ENCODE data around the gene CCDC51. TPM values are rescaled to one million over a fixed set of nuclear protein-coding genes. Genes with fewer than 3 reads are reported as not detected.

The CCDC51 gene
- total and polyA plus RNA-seq, 2 of the 13 experiments (the other 11 are each of a cell fraction or from before 2014, with no cell fraction given), result 18.1 to 29.4 TPM

GRCh38 chr3:48439820-48440589 lies at the start of gene CCDC51, which contains the start of gene TMA7 (continued):
- TF ChIP-seq MYC (CRISPR knock-in tag; IDR thresholded peaks at IDR 0.05; ENCODE audit: borderline replicate concordance), result peak; percentile 76; the same call in 1 of the 2 replicates
- no peak for TF ChIP-seq ZNF720 (CRISPR knock-in tag; IDR thresholded peaks at IDR 0.05)
- TF ChIP-seq ZNF33B (CRISPR knock-in tag; IDR thresholded peaks at IDR 0.05), result peak; percentile 58; the same call in 1 of the 2 replicates
- no peak; the same call in 1 of the 2 replicates for TF ChIP-seq ZNF224 (CRISPR knock-in tag; IDR thresholded peaks at IDR 0.05)
- TF ChIP-seq, protein P1, sequence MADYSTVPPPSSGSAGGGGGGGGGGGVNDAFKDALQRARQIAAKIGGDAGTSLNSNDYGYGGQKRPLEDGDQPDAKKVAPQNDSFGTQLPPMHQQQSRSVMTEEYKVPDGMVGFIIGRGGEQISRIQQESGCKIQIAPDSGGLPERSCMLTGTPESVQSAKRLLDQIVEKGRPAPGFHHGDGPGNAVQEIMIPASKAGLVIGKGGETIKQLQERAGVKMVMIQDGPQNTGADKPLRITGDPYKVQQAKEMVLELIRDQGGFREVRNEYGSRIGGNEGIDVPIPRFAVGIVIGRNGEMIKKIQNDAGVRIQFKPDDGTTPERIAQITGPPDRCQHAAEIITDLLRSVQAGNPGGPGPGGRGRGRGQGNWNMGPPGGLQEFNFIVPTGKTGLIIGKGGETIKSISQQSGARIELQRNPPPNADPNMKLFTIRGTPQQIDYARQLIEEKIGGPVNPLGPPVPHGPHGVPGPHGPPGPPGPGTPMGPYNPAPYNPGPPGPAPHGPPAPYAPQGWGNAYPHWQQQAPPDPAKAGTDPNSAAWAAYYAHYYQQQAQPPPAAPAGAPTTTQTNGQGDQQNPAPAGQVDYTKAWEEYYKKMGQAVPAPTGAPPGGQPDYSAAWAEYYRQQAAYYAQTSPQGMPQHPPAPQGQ (CRISPR knock-in tag; IDR thresholded peaks at IDR 0.05; ENCODE audit: borderline replicate concordance), result no peak
- TF ChIP-seq, protein P2, sequence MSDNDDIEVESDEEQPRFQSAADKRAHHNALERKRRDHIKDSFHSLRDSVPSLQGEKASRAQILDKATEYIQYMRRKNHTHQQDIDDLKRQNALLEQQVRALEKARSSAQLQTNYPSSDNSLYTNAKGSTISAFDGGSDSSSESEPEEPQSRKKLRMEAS (IDR thresholded peaks at IDR 0.05), result peak; percentile 96
- TF ChIP-seq ETV5 (CRISPR knock-in tag; IDR thresholded peaks at IDR 0.05; ENCODE audit: borderline replicate concordance), result peak; percentile 93
- 0 out of 2 replicates have a peak, but pooled peaks have one; percentile 20 for TF ChIP-seq RARA (CRISPR knock-in tag; IDR thresholded peaks at IDR 0.05)
- TF ChIP-seq RORA (CRISPR knock-in tag; IDR thresholded peaks at IDR 0.05), result no peak
- TF ChIP-seq, protein P3, sequence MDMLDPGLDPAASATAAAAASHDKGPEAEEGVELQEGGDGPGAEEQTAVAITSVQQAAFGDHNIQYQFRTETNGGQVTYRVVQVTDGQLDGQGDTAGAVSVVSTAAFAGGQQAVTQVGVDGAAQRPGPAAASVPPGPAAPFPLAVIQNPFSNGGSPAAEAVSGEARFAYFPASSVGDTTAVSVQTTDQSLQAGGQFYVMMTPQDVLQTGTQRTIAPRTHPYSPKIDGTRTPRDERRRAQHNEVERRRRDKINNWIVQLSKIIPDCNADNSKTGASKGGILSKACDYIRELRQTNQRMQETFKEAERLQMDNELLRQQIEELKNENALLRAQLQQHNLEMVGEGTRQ (IDR thresholded peaks at IDR 0.05; ENCODE audit: low read depth, low read length), result 0 out of 2 replicates have a peak, but pooled peaks have one; percentile 11
- TF ChIP-seq, protein P3 (CRISPR knock-in tag; IDR thresholded peaks at IDR 0.05; ENCODE audit: borderline replicate concordance), result peak; percentile 71
- TF ChIP-seq XRCC5 (optimal IDR thresholded peaks at IDR 0.05; ENCODE audit: low read length), result peak; percentile 43
- TF ChIP-seq ZMYM2 (CRISPR knock-in tag; IDR thresholded peaks at IDR 0.05), result no peak
- no peak; the same call in 1 of the 2 replicates for TF ChIP-seq E2F5 (CRISPR knock-in tag; conservative IDR thresholded peaks at IDR 0.05)
- TF ChIP-seq ZNF280D (CRISPR knock-in tag; IDR thresholded peaks at IDR 0.05), result 0 out of 2 replicates have a peak, but pooled peaks have one; percentile 68
- peak; percentile 53 for TF ChIP-seq ZNF431 (CRISPR knock-in tag; IDR thresholded peaks at IDR 0.05; ENCODE audit: borderline replicate concordance, low read depth)
- peak; percentile 77 for TF ChIP-seq ZEB1 (IDR thresholded peaks at IDR 0.05; ENCODE audit: insufficient replicate concordance, low read depth)
- TF ChIP-seq, protein P4, sequence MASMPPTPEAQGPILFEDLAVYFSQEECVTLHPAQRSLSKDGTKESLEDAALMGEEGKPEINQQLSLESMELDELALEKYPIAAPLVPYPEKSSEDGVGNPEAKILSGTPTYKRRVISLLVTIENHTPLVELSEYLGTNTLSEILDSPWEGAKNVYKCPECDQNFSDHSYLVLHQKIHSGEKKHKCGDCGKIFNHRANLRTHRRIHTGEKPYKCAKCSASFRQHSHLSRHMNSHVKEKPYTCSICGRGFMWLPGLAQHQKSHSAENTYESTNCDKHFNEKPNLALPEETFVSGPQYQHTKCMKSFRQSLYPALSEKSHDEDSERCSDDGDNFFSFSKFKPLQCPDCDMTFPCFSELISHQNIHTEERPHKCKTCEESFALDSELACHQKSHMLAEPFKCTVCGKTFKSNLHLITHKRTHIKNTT (CRISPR knock-in tag; IDR thresholded peaks at IDR 0.05), result no peak
- peak; percentile 66; the same call in 1 of the 2 replicates for TF ChIP-seq ZNF564 (CRISPR knock-in tag; IDR thresholded peaks at IDR 0.05)

Data from HepG2 (cell line).